ENCODE data around the gene OPCML. TPM values are rescaled to one million over a fixed set of nuclear protein-coding genes. Genes with fewer than 3 reads are reported as not detected.

Gene OPCML
- total RNA-seq, 2 donors from 2014 or later: 0.34 TPM; not detected in 1

DNA sequence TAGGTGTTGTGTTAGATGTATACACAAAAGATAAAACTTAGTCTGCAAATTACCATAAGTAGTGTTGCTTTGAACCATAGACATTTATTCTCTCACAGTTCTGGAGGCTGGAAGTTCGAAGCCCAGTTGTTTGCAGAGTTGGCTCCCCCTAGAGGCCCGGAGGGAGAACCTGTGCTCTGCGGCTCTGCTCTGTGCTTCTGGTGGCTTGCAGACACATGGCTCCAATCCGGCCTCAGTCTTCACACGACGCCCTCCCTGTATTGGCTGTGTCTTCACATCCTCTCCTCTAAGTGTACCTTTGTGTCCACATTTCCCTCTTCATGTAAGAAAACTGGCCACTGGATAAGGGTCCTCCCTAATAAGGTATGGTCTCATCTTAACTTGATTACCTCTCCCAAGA is 128.4 kb downstream of the OPCML start:
- no peak for DNase-seq (ENCODE audit: low spot score)
- TF ChIP-seq POLR2A (IDR thresholded peaks at IDR 0.05) (no peak), POLR2AphosphoS5 (IDR thresholded peaks at IDR 0.05) (no peak)
- TF ChIP-seq, protein P1, sequence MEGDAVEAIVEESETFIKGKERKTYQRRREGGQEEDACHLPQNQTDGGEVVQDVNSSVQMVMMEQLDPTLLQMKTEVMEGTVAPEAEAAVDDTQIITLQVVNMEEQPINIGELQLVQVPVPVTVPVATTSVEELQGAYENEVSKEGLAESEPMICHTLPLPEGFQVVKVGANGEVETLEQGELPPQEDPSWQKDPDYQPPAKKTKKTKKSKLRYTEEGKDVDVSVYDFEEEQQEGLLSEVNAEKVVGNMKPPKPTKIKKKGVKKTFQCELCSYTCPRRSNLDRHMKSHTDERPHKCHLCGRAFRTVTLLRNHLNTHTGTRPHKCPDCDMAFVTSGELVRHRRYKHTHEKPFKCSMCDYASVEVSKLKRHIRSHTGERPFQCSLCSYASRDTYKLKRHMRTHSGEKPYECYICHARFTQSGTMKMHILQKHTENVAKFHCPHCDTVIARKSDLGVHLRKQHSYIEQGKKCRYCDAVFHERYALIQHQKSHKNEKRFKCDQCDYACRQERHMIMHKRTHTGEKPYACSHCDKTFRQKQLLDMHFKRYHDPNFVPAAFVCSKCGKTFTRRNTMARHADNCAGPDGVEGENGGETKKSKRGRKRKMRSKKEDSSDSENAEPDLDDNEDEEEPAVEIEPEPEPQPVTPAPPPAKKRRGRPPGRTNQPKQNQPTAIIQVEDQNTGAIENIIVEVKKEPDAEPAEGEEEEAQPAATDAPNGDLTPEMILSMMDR (IDR thresholded peaks at IDR 0.05): no peak
- H3K36me3 ChIP-seq: no peaks in the 10 kb centered on the region
- no peaks in the 10 kb centered on the region for H3K9me3 ChIP-seq
- intact Hi-C loops (cut with DNase I): no loop called here
- no peaks in the 10 kb centered on the region for H3K4me1 ChIP-seq (replicated peaks)
- 92% methylated on average over 6 of the region's 6 CpGs for WGBS
- no peak overlapping the region for H3K27ac ChIP-seq
- no peaks in the 10 kb centered on the region for H3K27me3 ChIP-seq (replicated peaks; ENCODE audit: insufficient read depth)
- H3K4me3 ChIP-seq: no peak overlapping the region

DNA sequence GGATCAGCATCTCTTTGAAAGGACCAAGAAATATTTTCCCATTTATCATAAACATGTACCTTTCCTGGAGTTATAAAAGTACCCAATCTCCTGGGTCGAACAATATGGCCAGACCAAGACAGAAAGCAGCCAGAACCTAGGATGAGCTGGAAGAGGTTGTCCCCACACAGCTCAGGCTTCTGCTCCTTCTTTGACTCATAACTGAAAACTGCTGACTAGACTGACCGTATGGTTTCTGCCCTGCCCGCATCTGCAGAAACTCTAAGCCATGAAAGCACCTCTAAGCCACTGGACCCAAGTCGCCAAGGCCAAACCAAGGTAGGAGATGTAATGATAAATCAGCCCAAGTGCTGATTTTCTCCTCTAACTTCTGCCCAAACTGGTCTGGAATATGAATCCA is 129.8 kb downstream of the OPCML start:
- no peak overlapping the region for H3K4me3 ChIP-seq
- intact Hi-C loops (cut with DNase I): no loop called here
- H3K27me3 ChIP-seq (replicated peaks; ENCODE audit: insufficient read depth): no peaks in the 10 kb centered on the region
- TF ChIP-seq, protein P1 (IDR thresholded peaks at IDR 0.05): no peak
- TF ChIP-seq POLR2A (IDR thresholded peaks at IDR 0.05) (no peak), POLR2AphosphoS5 (IDR thresholded peaks at IDR 0.05) (no peak)
- no peaks in the 10 kb centered on the region for H3K9me3 ChIP-seq
- H3K36me3 ChIP-seq: no peaks in the 10 kb centered on the region
- no peak for DNase-seq (ENCODE audit: low spot score)
- H3K27ac ChIP-seq: no peak overlapping the region
- no peaks in the 10 kb centered on the region for H3K4me1 ChIP-seq (replicated peaks)
- WGBS: 91% methylated on average over 4 of the region's 4 CpGs

DNA sequence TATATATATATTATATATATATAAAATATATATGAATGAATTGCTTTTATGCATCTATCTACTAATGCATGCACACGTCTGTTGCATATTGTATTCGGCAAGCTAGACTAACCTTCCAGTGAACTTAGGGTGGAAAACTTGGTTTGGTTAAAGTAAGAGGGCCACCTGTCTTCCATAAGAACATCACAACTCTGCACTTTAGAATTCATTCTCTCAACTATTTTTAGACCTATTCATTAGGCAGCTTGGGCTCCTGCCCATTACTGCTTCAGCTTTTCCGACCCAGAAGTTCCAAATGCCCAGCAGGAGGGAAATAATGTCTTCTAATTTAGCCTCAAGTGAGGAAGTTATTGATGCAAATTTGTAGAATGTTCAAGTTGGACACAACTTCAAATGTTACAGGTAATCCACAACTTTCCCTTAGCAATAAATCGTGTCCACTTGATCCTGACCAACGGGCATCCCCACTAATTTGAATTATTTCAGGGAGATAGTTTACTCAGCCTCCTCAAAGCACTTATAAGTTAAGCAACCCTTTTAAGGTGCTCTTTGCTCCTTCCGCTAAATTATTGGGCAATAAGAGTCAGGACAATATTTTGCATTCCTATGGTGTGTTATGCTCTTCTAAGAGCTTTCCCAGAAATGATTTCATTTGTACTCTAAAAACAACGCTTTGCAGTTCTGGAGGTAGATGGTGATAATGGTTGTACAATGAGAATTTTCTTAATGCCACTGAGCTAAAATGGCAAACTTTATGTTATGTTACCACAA is 132.3 kb downstream of the OPCML start:
- Histone ChIP-seq H3K27ac (no peak overlapping the region), H3K4me3 (no peak overlapping the region), H3K36me3 (no peaks in the 10 kb centered on the region), H3K4me1 (replicated peaks) (no peaks in the 10 kb centered on the region), H3K27me3 (replicated peaks; ENCODE audit: insufficient read depth) (no peaks in the 10 kb centered on the region), H3K9me3 (no peaks in the 10 kb centered on the region)
- intact Hi-C loops (cut with DNase I): no loop called here
- DNase-seq (ENCODE audit: low spot score): no peak
- 81% methylated on average over 7 of the region's 7 CpGs for WGBS
- TF ChIP-seq POLR2AphosphoS5 (IDR thresholded peaks at IDR 0.05) (no peak), POLR2A (IDR thresholded peaks at IDR 0.05) (no peak)
- TF ChIP-seq, protein P1 (IDR thresholded peaks at IDR 0.05): no peak

DNA sequence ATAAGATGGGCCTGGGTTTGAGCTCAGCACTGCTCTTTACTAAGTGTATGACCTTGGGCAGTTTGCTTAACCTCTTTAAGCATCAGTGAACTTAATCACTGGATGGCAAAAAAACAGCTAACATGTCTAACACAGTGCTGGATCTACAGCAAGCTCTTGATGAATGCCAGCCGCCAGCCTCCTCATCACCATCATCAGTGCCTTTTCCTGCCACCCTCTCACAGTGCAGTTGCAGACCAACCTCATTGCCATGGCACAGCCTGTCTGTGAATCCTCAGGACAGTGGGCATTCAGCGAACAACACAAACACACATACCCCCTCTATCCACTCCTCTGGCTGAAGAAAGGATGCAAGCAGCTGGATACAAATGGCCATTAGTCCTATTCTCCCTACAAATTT is 133.0 kb downstream of the OPCML start:
- Histone ChIP-seq H3K27me3 (replicated peaks; ENCODE audit: insufficient read depth) (no peaks in the 10 kb centered on the region), H3K9me3 (no peaks in the 10 kb centered on the region), H3K36me3 (no peaks in the 10 kb centered on the region), H3K4me3 (no peak overlapping the region), H3K4me1 (replicated peaks) (no peaks in the 10 kb centered on the region), H3K27ac (no peak overlapping the region)
- intact Hi-C loops (cut with DNase I): no loop called here
- no peak for DNase-seq (ENCODE audit: low spot score)
- no peak for TF ChIP-seq POLR2AphosphoS5 (IDR thresholded peaks at IDR 0.05)
- TF ChIP-seq POLR2A (IDR thresholded peaks at IDR 0.05): no peak
- TF ChIP-seq, protein P1 (IDR thresholded peaks at IDR 0.05): no peak
- 94% methylated on average over 2 of the region's 2 CpGs for WGBS

DNA sequence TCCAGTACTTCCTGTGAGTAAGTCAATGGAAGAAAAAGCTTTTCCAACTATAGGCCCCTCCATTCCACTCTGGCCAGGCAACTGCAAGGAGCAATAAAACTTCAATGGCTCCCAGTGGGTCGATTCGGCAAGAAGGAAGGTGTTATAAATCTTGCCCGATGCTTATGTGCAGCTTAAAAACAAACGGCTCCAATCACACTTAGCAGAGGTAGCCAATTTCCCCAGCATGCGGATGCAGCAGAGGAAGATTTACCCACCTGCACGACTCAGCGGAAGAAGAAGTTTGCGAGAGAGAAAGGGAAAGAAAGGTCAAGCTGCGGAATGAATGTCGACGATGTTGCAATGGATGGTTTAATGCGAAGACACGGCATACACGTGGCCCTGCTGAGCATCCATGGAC is 141.5 kb downstream of the OPCML start:
- Histone ChIP-seq H3K27ac (no peak overlapping the region), H3K4me1 (replicated peaks) (no peaks in the 10 kb centered on the region), H3K9me3 (no peaks in the 10 kb centered on the region), H3K36me3 (no peaks in the 10 kb centered on the region), H3K27me3 (replicated peaks; ENCODE audit: insufficient read depth) (no peaks in the 10 kb centered on the region), H3K4me3 (no peak overlapping the region)
- intact Hi-C loops (cut with DNase I): no loop called here
- DNase-seq (ENCODE audit: low spot score): no peak
- TF ChIP-seq POLR2AphosphoS5 (IDR thresholded peaks at IDR 0.05) (no peak), POLR2A (IDR thresholded peaks at IDR 0.05) (no peak)
- TF ChIP-seq, protein P1 (IDR thresholded peaks at IDR 0.05): no peak
- WGBS: 77% methylated on average over 14 of the region's 14 CpGs

Data from prostate gland (tissue), 2 donors.